Stimulated activated naive CD8-positive, alpha-beta T cell treated with anti-CD3 and anti-CD28 coated beads, Interleukin-15, Interleukin-2, amounts not matched to agents 100 ng/mL and 50 ng/mL, for 24 hours (primary cell): ENCODE results near the gene CPN2.

Source experiments
- H3K27ac Mint-ChIP-seq: one replicate; pipeline ENCODE4 v1.8.0; 2021; ENCODE audit warnings: mild to moderate bottlenecking, mixed read lengths
- H3K27me3 Mint-ChIP-seq: one replicate; pipeline ENCODE4 v1.8.0; 2021; ENCODE audit warnings: mixed read lengths
- H3K36me3 Mint-ChIP-seq: one replicate; pipeline ENCODE4 v1.8.0; 2021; ENCODE audit warnings: low read depth, mixed read lengths
- H3K4me1 Mint-ChIP-seq: one replicate; pipeline ENCODE4 v1.8.0; 2021; ENCODE audit warnings: low read depth, mixed read lengths
- H3K4me3 Mint-ChIP-seq: one replicate; pipeline ENCODE4 v1.8.0; 2021; ENCODE audit warnings: mild to moderate bottlenecking, mixed read lengths
- H3K9me3 Mint-ChIP-seq: one replicate; pipeline ENCODE4 v1.8.0; 2021; ENCODE audit warnings: mixed read lengths

Gene CPN2

DNA sequence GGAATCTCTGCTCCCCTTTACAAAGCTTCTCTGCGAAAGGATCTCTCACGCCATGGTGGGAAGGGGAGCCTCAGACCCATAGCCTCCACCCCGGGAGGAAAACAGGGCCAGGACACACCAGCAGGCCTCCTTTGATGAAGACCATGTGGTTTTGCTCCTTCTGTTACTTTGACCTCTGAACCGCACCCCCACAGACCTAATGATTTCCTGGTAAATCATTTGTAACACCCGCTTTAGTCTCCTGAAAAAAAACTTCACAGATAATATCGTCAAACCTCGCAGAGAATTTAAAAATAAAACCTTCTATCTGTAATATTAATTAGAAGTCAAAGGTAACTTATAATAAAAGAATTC lies 18.3 kb downstream of the CPN2 start:
- Mint-ChIP-seq H3K9me3 (no peaks in the 10 kb centered on the region), H3K27ac (no peak overlapping the region), H3K36me3 (no peaks in the 10 kb centered on the region), H3K27me3 (peaks cover 33% of the 10 kb centered on the region), H3K4me1 (peaks cover 6% of the 10 kb centered on the region), H3K4me3 (no peak overlapping the region)

DNA sequence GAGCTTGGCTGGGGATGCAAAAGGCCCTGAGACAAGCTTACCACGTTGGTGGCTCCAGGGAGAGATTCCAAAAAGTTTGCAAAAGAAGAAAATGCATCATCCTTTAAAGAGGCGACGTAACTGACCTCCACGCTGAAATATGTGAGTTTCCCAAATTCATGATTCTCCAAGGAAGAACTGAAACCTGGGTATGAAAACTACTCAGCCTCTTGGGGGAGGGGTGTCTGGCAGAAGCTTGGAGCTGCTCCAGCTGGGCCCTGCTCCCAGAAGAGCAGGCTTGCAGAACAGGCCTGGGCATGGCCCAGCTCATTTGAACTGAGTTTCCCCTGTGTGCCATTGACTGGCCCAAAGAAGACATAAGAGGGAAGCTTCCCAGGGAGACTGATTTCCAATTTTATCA lies 20.5 kb downstream of the CPN2 start:
- Mint-ChIP-seq H3K27ac (no peak overlapping the region), H3K9me3 (no peaks in the 10 kb centered on the region), H3K36me3 (no peaks in the 10 kb centered on the region), H3K27me3 (peaks cover 29% of the 10 kb centered on the region), H3K4me3 (no peak overlapping the region), H3K4me1 (peaks cover 6% of the 10 kb centered on the region)

DNA sequence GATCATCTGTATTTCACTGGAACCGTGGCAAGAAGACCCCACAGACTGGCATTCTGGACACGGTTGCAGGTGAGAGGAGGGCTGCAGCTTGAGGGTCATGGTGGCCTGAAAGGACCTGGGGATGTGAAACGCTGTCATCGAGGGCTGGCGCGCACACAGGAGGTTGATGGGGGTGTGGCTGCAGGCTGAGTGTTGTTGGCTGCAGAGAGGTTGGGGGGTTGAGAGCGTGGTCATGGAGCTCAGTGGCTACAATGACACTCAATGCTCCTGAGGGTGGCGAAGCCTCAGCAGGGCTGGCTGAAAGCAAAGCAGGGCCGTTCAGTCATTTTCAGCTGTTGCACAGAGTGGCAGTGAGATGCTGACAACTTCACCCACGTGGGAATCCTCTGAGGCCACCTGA lies 21.0 kb downstream of the CPN2 start:
- H3K9me3 Mint-ChIP-seq, result no peaks in the 10 kb centered on the region
- no peaks in the 10 kb centered on the region for H3K36me3 Mint-ChIP-seq
- H3K4me3 Mint-ChIP-seq, result no peak overlapping the region
- H3K4me1 Mint-ChIP-seq, result peaks cover 6% of the 10 kb centered on the region
- no peak overlapping the region for H3K27ac Mint-ChIP-seq
- peaks cover 29% of the 10 kb centered on the region for H3K27me3 Mint-ChIP-seq

DNA sequence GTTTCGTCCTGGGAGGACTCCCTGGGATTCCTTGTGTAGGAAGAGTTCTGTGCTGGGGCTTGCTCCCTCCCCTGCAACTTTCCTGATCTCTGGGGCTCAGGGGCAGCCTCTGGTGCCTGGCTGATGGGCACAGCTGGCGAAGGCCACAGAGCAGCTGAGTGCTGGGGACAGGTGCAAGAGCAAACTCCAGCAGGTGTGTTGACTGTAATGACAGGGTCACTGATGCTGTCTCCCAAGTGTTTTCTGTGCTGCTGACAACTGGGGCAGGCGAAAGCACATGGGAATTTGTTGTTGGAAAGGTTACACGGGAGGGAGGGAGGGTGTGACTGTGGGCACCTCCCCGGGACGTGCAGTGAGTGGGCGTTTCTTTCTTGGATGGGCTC lies 21.6 kb downstream of the CPN2 start:
- Mint-ChIP-seq H3K27ac (no peak overlapping the region), H3K9me3 (no peaks in the 10 kb centered on the region), H3K4me3 (no peak overlapping the region), H3K27me3 (peaks cover 29% of the 10 kb centered on the region), H3K4me1 (peaks cover 6% of the 10 kb centered on the region), H3K36me3 (no peaks in the 10 kb centered on the region)

DNA sequence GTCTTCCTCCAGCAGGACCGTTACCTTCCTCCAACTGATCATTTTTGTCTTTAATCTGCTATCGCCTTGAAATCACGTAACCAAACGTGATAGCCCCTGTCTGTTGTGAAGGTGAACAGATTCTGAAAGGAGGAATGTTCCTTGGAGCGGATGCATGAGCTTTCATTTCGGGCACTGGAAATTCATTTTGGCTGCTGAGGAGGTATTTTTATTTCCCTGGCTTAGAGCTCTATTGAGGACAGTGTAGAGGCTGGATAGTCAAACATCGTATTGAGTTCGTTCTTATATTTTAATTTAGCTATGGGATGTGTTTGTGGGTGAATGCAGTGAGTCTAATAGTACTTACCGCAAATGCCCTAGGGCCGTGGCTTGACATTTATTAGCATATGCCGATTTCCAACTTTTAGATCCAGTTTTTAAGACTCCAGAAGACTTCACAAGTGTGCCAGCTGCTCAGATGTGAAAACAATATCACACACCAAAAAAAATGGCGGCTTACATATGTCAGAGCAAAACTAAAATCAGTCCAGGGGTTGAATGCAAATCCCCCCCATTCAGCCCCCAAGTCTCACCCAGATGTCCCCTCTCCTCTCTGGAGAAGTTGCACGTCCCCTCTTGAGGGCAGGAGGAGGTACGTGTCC lies 22.1 kb downstream of the CPN2 start:
- Mint-ChIP-seq H3K4me1 (peaks cover 5% of the 10 kb centered on the region), H3K27ac (no peak overlapping the region)

DNA sequence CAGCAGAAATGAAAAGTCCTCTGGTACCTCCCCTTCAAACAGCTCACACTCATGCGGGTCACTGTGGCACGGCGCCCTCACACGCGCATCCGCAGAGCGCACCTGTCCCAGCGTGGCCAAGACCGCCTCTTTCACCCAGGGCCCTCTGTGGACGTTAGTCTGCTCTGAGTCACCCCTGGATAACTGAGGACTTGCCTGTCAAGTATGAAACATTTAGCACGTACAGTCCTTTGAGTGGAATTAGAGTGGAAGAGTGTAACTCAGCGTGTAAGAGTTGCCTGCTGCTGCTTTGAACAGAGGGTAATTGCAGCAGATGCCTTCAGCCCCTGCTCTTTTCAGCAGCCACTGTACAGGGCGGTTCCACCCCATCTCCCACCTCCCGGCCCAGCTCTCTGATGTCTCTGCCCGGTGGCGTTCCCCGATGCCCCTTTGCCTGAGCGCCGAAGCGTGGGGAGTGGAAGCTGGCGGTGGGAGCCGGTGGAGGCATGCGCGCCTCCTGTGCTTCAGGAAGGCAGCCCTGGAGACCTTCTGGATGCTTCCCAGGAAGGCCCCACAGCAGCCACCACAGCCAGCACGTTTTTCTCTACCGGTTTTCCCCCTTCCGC lies 23.0 kb downstream of the CPN2 start:
- H3K4me3 Mint-ChIP-seq, result no peak overlapping the region
- H3K4me1 Mint-ChIP-seq, result peaks cover under 1% of the 10 kb centered on the region
- H3K9me3 Mint-ChIP-seq, result no peaks in the 10 kb centered on the region
- H3K27me3 Mint-ChIP-seq, result peaks cover 24% of the 10 kb centered on the region
- H3K36me3 Mint-ChIP-seq, result no peaks in the 10 kb centered on the region
- H3K27ac Mint-ChIP-seq, result no peak overlapping the region

More for the DNA sequence above, 22.1 kb downstream of the CPN2 start:
- Mint-ChIP-seq H3K4me3 (no peak overlapping the region), H3K36me3 (no peaks in the 10 kb centered on the region), H3K9me3 (no peaks in the 10 kb centered on the region), H3K27me3 (peaks cover 25% of the 10 kb centered on the region)

DNA sequence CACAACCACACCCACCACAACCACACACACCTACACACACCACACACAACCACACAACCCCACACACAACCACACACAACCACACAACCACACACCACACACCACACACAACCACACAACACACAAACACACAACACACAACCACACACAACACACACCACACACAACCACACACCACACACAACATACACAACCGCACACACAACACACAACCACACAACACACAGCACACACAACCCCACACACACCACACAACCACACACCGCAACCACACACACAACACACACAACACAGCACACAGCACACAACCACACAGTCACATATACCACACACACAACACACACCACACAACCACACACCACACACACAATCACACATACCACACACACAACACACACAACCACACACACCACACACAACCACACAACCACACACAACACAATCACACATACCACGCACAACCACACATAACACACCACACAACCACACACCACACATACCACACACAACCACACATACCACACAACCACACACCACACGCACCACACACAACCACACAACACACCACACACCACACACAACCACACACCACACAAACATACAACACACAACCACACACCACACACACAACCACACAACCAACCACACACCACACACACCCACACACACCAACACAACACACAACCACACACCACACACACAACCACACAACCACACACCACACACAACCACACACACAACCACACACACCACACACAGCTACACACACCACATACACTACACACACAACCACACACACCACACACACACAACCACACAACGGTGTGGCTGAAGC lies 23.7 kb downstream of the CPN2 start:
- no peaks in the 10 kb centered on the region for H3K9me3 Mint-ChIP-seq
- peaks cover 25% of the 10 kb centered on the region for H3K27me3 Mint-ChIP-seq
- no peaks in the 10 kb centered on the region for H3K36me3 Mint-ChIP-seq
- no peak overlapping the region for H3K4me3 Mint-ChIP-seq
- peaks cover 7% of the 10 kb centered on the region for H3K4me1 Mint-ChIP-seq
- no peak overlapping the region for H3K27ac Mint-ChIP-seq

DNA sequence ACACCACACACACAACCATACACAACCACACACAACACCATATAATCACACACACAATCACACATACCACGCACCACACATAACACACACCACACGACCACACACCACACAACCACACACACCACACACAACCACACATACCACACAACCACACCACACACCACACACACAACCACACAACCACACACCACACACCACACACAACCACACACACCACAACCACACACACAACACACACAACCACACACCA lies 24.2 kb downstream of the CPN2 start:
- no peaks in the 10 kb centered on the region for H3K36me3 Mint-ChIP-seq

DNA sequence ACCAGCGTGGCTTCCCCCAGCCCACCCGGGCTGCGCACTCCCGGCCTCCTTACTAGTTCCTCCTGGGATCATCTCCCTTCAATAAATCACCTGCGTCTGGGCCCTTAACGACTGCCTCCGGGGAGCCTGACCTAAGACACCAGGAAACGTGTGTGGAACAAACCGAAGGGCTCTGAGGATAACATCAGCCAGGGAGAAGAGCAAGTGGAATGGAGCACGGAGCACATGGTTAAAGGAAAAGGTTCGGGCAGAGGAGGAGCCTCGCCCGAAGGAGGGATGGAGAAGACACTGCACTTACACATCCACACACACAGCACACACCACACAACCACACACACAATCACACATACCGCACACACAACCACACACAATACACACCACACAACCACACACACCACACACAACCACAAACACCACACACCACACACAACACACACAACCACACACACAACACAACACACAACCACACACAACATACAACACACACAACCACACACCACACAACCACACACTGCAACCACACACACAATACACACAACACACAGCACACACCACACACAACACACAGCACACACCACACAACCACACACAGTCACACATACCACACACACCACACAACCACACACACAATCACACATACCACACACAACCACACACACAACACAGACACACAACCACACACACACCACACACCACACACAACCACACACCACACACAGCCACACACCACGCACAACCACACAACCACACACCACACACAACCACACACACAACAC lies 24.7 kb downstream of the CPN2 start:
- Mint-ChIP-seq H3K27me3 (peaks cover 20% of the 10 kb centered on the region), H3K9me3 (no peaks in the 10 kb centered on the region), H3K4me3 (no peak overlapping the region), H3K4me1 (peaks cover 8% of the 10 kb centered on the region), H3K27ac (no peak overlapping the region), H3K36me3 (no peaks in the 10 kb centered on the region)

More for the DNA sequence above, 24.2 kb downstream of the CPN2 start:
- peaks cover 8% of the 10 kb centered on the region for H3K4me1 Mint-ChIP-seq
- H3K27ac Mint-ChIP-seq, result no peak overlapping the region
- H3K9me3 Mint-ChIP-seq, result no peaks in the 10 kb centered on the region
- no peak overlapping the region for H3K4me3 Mint-ChIP-seq
- H3K27me3 Mint-ChIP-seq, result peaks cover 23% of the 10 kb centered on the region

DNA sequence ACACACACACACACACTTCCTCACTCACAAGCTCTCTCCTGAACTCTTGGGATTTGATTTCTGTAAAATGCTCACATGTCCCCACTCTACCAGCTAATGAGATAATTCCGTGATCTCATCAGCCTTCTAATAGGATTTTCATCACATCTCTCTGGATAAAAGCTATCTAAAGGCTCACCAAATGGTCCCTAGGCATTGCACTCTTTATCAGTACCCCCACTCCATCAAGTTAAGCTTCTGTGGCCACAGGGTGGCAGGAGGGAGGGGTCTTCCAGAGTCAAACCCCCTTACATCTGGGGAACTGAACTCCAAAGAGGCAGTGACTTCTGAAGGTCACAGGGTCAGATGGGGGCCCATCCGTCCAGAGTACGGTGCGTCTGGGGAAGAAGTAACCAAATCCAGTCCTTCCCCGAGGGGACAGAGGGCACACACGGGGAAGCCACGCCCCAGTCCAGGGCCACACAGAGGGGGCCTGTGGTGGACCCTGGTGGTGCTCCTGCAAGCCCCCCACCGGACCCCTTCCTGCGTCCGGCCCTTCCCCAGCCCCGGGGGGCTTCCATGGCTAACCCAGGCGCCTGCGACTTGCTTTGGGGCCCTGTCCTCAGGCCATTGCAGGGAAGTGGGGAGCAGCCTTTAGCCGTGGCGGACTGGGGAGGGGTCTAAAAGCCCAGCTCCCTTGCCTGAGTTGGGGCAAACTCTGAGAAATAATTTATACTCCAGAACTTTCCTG lies 25.5 kb downstream of the CPN2 start:
- H3K9me3 Mint-ChIP-seq, result no peaks in the 10 kb centered on the region
- H3K4me3 Mint-ChIP-seq, result no peak overlapping the region
- peaks cover 8% of the 10 kb centered on the region for H3K4me1 Mint-ChIP-seq
- H3K27ac Mint-ChIP-seq, result no peak overlapping the region
- H3K36me3 Mint-ChIP-seq, result no peaks in the 10 kb centered on the region
- H3K27me3 Mint-ChIP-seq, result peaks cover 20% of the 10 kb centered on the region

DNA sequence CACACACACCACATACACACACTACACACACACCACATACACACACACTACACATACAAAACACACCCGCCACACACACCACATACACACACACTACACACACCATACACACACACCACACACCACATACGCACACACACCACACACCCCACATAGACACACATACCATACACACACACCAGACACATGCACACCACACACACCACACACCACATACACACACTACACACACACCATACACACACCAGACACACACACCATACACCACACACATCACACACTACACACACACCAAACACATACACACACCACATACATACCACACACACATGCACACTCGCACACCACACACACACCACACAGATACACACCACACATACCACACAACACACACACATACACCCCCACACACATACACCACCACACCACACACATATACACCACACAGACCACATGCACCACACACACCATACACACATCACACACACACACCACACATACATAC lies 26.3 kb downstream of the CPN2 start:
- Mint-ChIP-seq H3K9me3 (peaks cover under 1% of the 10 kb centered on the region), H3K4me3 (no peak overlapping the region), H3K27ac (no peak overlapping the region), H3K4me1 (peaks cover 8% of the 10 kb centered on the region), H3K36me3 (no peaks in the 10 kb centered on the region), H3K27me3 (peaks cover 18% of the 10 kb centered on the region)

DNA sequence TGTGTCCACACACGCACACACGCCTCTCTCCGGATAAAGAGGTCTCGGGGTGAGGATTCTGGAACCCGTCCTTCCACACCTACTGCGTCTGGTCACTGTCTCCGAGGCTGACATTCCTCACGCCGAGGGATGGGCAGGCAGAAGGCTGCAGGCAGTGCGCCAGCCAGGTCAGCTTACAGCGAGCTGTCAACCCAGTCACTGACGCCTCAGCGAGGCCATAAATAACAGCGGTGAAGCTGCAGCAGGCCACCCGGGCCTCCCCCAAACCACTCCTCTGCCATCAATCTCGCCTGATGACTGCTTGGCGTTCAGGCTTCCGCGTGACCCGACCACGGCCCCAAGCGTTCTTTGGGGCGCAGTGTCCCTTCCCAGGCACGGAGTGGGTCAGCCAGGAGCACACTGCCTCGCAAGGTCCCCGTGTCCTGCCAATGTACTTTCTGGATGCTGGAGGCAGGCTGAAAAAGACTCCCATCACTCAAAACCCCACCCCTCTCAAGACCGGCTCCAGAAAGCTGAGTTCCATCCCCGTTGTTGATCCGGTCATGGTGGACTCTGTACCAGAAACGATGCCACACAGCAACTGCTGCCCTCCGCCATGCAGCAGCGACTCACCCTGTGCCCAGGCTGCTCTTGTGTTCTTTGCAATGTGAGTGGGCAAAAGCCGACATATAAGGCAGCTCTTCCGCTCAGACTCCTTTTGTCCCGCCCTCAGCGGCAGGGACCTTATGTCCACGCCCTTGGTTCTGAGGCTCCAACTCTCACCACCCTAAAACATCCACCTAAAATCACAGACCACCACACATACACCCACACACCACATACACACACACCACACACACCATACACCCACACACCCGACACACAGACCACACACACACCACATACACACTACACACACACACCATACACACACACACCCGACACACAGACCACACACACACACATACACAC lies 27.1 kb downstream of the CPN2 start:
- no peak overlapping the region for H3K4me3 Mint-ChIP-seq
- no peak overlapping the region for H3K27ac Mint-ChIP-seq
- H3K4me1 Mint-ChIP-seq, result peaks cover 8% of the 10 kb centered on the region
- peaks cover 25% of the 10 kb centered on the region for H3K27me3 Mint-ChIP-seq
- peaks cover 9% of the 10 kb centered on the region for H3K9me3 Mint-ChIP-seq
- H3K36me3 Mint-ChIP-seq, result no peaks in the 10 kb centered on the region

DNA sequence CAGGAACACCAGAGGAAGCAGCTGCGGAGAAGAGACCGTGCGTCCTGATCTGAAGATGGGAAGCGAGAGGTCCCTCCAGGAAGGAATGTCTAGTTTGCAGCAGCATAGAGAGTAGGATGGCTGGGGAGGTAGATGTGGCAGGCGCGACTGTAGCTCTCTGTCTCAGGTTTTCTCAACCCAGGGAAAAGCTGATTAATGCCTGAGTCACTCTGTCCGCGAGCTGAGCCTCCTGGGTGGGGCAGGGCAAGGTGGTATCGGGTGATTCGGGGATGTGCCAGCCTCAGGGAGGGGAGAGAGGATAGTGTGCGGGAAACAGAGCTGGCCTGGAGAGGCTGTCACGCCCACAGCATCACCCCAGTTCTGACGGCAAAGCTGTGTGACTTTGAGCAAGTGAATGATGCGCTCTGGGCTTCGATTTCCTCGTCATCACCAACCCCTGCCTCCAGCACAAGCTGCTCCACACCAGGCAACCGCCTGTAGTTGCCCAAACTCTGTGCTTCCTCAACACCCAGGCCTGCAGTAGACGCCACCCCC lies 28.4 kb downstream of the CPN2 start:
- Mint-ChIP-seq H3K27ac (no peak overlapping the region), H3K27me3 (peaks cover 31% of the 10 kb centered on the region), H3K4me3 (no peak overlapping the region), H3K4me1 (peaks cover 8% of the 10 kb centered on the region), H3K9me3 (peaks cover 11% of the 10 kb centered on the region), H3K36me3 (no peaks in the 10 kb centered on the region)
